ENCODE data around the gene TMEM98. TPM values are rescaled to one million over a fixed set of nuclear protein-coding genes. Genes with fewer than 3 reads are reported as not detected.

Gene TMEM98
- total and polyA plus RNA-seq, 2 of the 8 experiments (the other 6 are each of a cell fraction or from before 2014, with no cell fraction given), result 86.1 to 232 TPM

- TF ChIP-seq E2F6 (IDR thresholded peaks at IDR 0.05), result no peak
- TF ChIP-seq ATF3 (IDR thresholded peaks at IDR 0.05; ENCODE audit: insufficient read depth, low read depth, low read length), result no peak
- TF ChIP-seq CHD7 (IDR thresholded peaks at IDR 0.05; ENCODE audit: insufficient replicate concordance, low read length), result no peak
- TF ChIP-seq HDAC2 (IDR thresholded peaks at IDR 0.05; ENCODE audit: borderline replicate concordance in 1 of 2, low read depth in 2 of 2, low read length in 2 of 2), result no peak
- TF ChIP-seq KDM1A (IDR thresholded peaks at IDR 0.05; ENCODE audit: borderline replicate concordance, low read length), result no peak
- no peak for TF ChIP-seq CTBP2 (IDR thresholded peaks at IDR 0.05; ENCODE audit: borderline replicate concordance, insufficient read depth, insufficient read length, low read length)
- TF ChIP-seq TBP (IDR thresholded peaks at IDR 0.05; ENCODE audit: low read depth, low read length), result no peak
Observed at GRCh38 chr17:32920293-32920692, 7.7 kb upstream of the TMEM98 start (continued).
